HepG2 (cell line): Measurements from ENCODE around the gene PHRF1. TPM values are rescaled to one million over a fixed set of nuclear protein-coding genes. Genes with fewer than 3 reads are reported as not detected.

Source experiments
- ATAC-seq: fragments of 200-7000 bp; cut with Tn5 transposase; 3 replicates; pipeline ENCODE4 v1.9.1; 2020; ENCODE audit warnings: mild to moderate bottlenecking, moderate library complexity
- BruUV-seq: library from RNA; stranded (reverse); fragments of 400-500 nt; replicated peaks from 2 replicates; lab custom pipeline; 2021; lab: Mats Ljungman, UMichigan
- CTCF ChIA-PET: fragments of 300-600 bp; formaldehyde crosslinking; extraction: SDS; loops from one replicate; lab custom pipeline; 2021; ENCODE audit warnings: low total read pairs, inconsistent platforms, low intra/inter-chr PET ratio; lab: Yijun Ruan, JAX
- POLR2A ChIA-PET: fragments of 350-600 bp; sonication (Branson Sonifier 250); formaldehyde crosslinking; loops from one replicate; lab custom pipeline; 2020; ENCODE audit warnings: antibody characterized with exemption, inconsistent platforms; lab: Yijun Ruan, JAX
- DNase-seq: peaks from one replicate; pipeline ENCODE4 v3.0.0-alpha.2; 2015; ENCODE audit warnings: low spot score
- FAIRE-seq: peaks from 3 replicates; lab custom pipeline; 2011; peaks lifted over from hg19 to GRCh38; lab: Jason Lieb, UNC
- H2AFZ ChIP-seq: one replicate; pipeline ENCODE4 v1.6.1; 2011; ENCODE audit warnings: low read length, inconsistent platforms
- H3K27ac ChIP-seq: fragments of 300-600 bp; 3 replicates; pipeline ENCODE4 v1.8.0; 2011; ENCODE audit warnings: mixed run types, mild to moderate bottlenecking, mixed read lengths, low read length, inconsistent platforms; ENCODE audit not compliant: insufficient read depth; ENCODE audit errors: extremely low read length
- H3K27me3 ChIP-seq, 2 experiments: fragments of 200-600 bp in 1 of 2; 2 replicates in 1 of 2; 3 replicates in 1 of 2; pipeline versions ENCODE4 v1.6.0 to v1.8.0; 2011; ENCODE audit warnings: low read length in 2 of 2, mild to moderate bottlenecking in 2 of 2, moderate library complexity in 2 of 2, inconsistent platforms in 1 of 2; ENCODE audit not compliant: insufficient read depth in 2 of 2, control insufficient read depth in 1 of 2
- H3K36me3 ChIP-seq, 2 experiments: fragments of 200-600 bp in 1 of 2; replicated peaks in 1 of 2; 2 replicates in 1 of 2; 3 replicates in 1 of 2; pipeline versions ENCODE4 v1.5.1 to v1.8.0; 2011; ENCODE audit warnings: low read length in 2 of 2, inconsistent platforms in 1 of 2; ENCODE audit not compliant: insufficient read depth in 2 of 2, control insufficient read depth in 1 of 2
- H3K4me1 ChIP-seq: 2 replicates; pipeline ENCODE4 v1.5.1; 2012; ENCODE audit warnings: low read length, inconsistent platforms; ENCODE audit not compliant: insufficient read depth
- H3K4me2 ChIP-seq: 2 replicates; pipeline ENCODE4 v1.6.0; 2011; ENCODE audit warnings: low read depth, low read length, inconsistent platforms
- H3K4me3 ChIP-seq, 3 experiments: fragments of 200-600 bp in 1 of 3; sonication (generic), shearing (Covaris generic) in 1 of 3; replicated peaks in 1 of 3; 2 replicates each; pipeline ENCODE4 v1.5.1; 2011 to 2016; ENCODE audit warnings: low read length in 3 of 3, inconsistent platforms in 2 of 3, low read depth in 2 of 3, mild to moderate bottlenecking in 2 of 3, control low read depth in 1 of 3, mixed read lengths in 1 of 3; ENCODE audit not compliant: insufficient read depth in 1 of 3
- H3K79me2 ChIP-seq: one replicate; pipeline ENCODE4 v1.6.1; 2011; ENCODE audit warnings: low read length, inconsistent platforms; ENCODE audit not compliant: insufficient read depth
- H3K9ac ChIP-seq: 2 replicates; pipeline ENCODE4 v1.6.0; 2011; ENCODE audit warnings: mild to moderate bottlenecking, low read depth, low read length, inconsistent platforms; ENCODE audit not compliant: insufficient read depth
- H3K9me3 ChIP-seq: 2 replicates; pipeline ENCODE4 v1.5.1; 2012; ENCODE audit warnings: mild to moderate bottlenecking, low read length
- H4K20me1 ChIP-seq: 2 replicates; pipeline ENCODE4 v1.6.0; 2011; ENCODE audit warnings: inconsistent platforms, mild to moderate bottlenecking, low read length, moderate library complexity; ENCODE audit not compliant: insufficient read depth
- AGO1 ChIP-seq: fragments of 200-400 bp; formaldehyde crosslinking; IDR thresholded peaks from 2 replicates; pipeline ENCODE4 v1.6.1; 2017; ENCODE audit warnings: mild to moderate bottlenecking, low read depth, low read length, moderate library complexity; ENCODE audit not compliant: poor library complexity, severe bottlenecking
- ONECUT2 ChIP-seq: sonication (generic); formaldehyde crosslinking; IDR thresholded peaks from 2 replicates; pipeline ENCODE4 v1.4.0; 2020; ENCODE audit warnings: missing genetic modification reagents
- RBFOX2 ChIP-seq: fragments of 200-400 bp; formaldehyde crosslinking; IDR thresholded peaks from 2 replicates; pipeline ENCODE4 v1.6.1; 2017; ENCODE audit warnings: low read depth, mild to moderate bottlenecking, low read length
- ZFP91 ChIP-seq: sonication (generic); formaldehyde crosslinking; IDR thresholded peaks from 2 replicates; pipeline ENCODE4 v1.9.0; 2022; ENCODE audit warnings: missing genetic modification reagents, mild to moderate bottlenecking, borderline replicate concordance
- WGBS: methylation state at CpG from one replicate; pipeline ENCODE4 v1.1.6; 2017; ENCODE audit warnings: low lambda C conversion rate; 5-methylcytosine and 5-hydroxymethylcytosine counted together
- in situ Hi-C: cut with HindIII; loops from 2 replicates; pipeline ENCODE4 v1.10.0; 2017; ENCODE audit warnings: low pct_unique_long_range_greater_than_20kb; ENCODE audit not compliant: extremely low pct_ligation_motif_present
- intact Hi-C: fragments of 100-400 bp; cut with micrococcal nuclease; formaldehyde crosslinking; loops from one replicate; pipeline ENCODE4 v1.10.0; 2022; ENCODE audit not compliant: unreplicated experiment
- polyA plus RNA-seq, 8 experiments: library from polyadenylated mRNA; depleted of rRNA in 3 of 8; stranded (reverse) in 7 of 8; unstranded in 1 of 8; fragments of >200 nt; fragmentation: Illumina TruSeq in 4 of 8; extraction: Trizol in 4 of 8; gene quantifications; 2 replicates each; pipeline versions ENCODE4 v1.2.1 to v1.2.3, GENCODE V29; 2011 to 2016; ENCODE audit warnings: low read depth in 4 of 8, missing spikeins in 1 of 8, mixed read lengths in 1 of 8; ENCODE audit not compliant: insufficient read depth in 1 of 8
- total RNA-seq, 5 experiments: library from RNA; depleted of rRNA; stranded (reverse); fragments of >200 nt; fragmentation: Illumina TruSeq; extraction: Trizol; gene quantifications; 2 replicates each; pipeline ENCODE4 v1.2.3, GENCODE V29; 2016; ENCODE audit warnings: low read depth in 1 of 5

The PHRF1 gene
- total and polyA plus RNA-seq, 2 of the 13 experiments (the other 11 are each of a cell fraction or from before 2014, with no cell fraction given): 8.2 to 16.7 TPM

DNA sequence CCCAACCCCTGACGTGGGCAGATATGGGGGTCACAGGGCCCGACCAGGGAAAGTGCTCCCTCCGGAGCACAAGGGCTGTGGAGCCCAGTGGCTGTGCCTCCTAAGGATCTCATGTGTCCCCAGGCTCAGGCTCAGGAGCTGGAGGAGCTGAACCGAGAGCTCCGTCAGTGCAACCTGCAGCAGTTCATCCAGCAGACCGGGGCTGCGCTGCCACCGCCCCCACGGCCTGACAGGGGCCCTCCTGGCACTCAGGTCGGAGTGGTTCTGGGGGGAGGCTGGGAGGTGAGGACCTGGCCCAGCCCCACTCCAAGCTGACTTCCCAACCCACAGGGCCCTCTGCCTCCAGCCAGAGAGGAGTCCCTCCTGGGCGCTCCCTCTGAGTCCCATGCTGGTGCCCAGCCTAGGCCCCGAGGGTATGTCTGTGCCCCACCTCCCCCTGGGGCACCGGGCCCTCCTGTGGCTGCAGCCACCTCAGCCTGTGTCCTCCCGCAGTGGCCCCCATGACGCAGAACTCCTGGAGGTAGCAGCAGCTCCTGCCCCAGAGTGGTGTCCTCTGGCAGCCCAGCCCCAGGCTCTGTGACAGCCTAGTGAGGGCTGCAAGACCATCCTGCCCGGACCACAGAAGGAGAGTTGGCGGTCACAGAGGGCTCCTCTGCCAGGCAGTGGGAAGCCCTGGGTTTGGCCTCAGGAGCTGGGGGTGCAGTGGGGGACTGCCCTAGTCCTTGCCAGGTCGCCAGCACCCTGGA lies 13.0 kb upstream of the PHRF1 start:
- WGBS: 100% methylated on average over 6 of the region's 18 CpGs
- no peak overlapping the region for H3K9ac ChIP-seq
- peaks cover 73% of the 10 kb centered on the region for H3K4me1 ChIP-seq
- in situ Hi-C loops (no loop called here), intact Hi-C loops (no loop called here)
- DNase-seq (no peak), FAIRE-seq (no peak), ATAC-seq (no peak)
- no peaks in the 10 kb centered on the region; a peak in 1 of 5 replicates for H3K27me3 ChIP-seq
- peaks cover 24% of the 10 kb centered on the region for H3K79me2 ChIP-seq
- no TSS peak for BruUV-seq
- ChIA-PET POLR2A (interaction anchor here (1.2 kb wide), 1 partner anchor 13 kb away, joined by 4 read pairs; the partner anchor contains the start of gene PHRF1), CTCF (no interaction called here)
- H3K4me3 ChIP-seq: no peak overlapping the region
- H4K20me1 ChIP-seq: peaks cover 25% of the 10 kb centered on the region; the same call in 1 of the 2 replicates
- H3K4me2 ChIP-seq: no peak overlapping the region
- H3K9me3 ChIP-seq: no peaks in the 10 kb centered on the region
- TF ChIP-seq ONECUT2 (CRISPR knock-in tag) (no peak), RBFOX2 (peak; percentile 60), ZFP91 (CRISPR knock-in tag) (0 out of 2 replicates have a peak, but pooled peaks have one; percentile 16), AGO1 (peak; percentile 51)
- H2AFZ ChIP-seq: no peak overlapping the region
- H3K36me3 ChIP-seq: peaks cover 0 to 2% of the 10 kb centered on the region in 2 experiments; a peak in 3 of 5 replicates
- no peak overlapping the region for H3K27ac ChIP-seq
